CD4-positive, alpha-beta T cell treated with Interleukin-6 at 100 ng/mL for 8 hours (primary cell): Measurements from ENCODE around the gene PAH.

Source experiments
- DNase-seq: peaks from one replicate; pipeline ENCODE4 v3.0.0-alpha.2; 2020; ENCODE audit warnings: mixed read lengths, low spot score

PAH gene

GRCh38 chr12:102821149-102821548 is 95.9 kb downstream of the PAH start:
- DNase-seq = no peak

- no peak for DNase-seq
Measured at GRCh38 chr12:102816816-102817434, 100.1 kb downstream of the PAH start.

GRCh38 chr12:102814691-102815367 is 102.2 kb downstream of the PAH start:
- no peak for DNase-seq

GRCh38 chr12:102812344-102812743 is 104.7 kb downstream of the PAH start:
- no peak for DNase-seq

DNA sequence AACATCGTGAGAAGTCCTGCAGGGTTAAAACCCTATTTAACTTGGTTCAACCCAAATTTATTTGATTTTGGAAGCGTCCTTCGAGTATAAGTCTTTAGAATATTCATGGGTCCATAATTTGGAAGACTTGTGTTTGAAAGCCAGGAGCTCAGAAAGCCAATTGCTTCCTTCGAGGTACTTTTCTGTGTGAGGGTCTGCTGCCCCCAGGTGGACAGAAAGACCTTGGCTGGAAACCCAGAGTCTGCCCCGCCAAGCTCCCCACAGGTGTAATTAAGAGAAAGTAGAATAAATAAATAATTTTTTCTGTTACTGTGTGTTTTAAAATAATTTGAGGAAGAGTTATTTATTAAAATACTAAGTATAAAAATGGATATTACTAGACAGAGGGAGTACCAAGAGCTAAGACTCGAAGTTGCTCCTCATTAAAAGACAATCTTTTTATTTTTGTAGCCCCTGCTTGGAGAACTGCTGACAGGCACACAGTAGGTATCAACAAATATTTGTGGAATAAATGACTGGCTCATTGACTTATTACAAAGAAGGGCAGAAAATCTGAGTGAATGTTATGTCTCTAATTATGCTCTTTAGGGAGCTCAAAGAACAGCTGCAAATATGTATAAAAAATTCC is 105.8 kb downstream of the PAH start:
- DNase-seq = no peak

- DNase-seq = no peak
Measured at GRCh38 chr12:102808412-102808811, 108.6 kb downstream of the PAH start.

DNA sequence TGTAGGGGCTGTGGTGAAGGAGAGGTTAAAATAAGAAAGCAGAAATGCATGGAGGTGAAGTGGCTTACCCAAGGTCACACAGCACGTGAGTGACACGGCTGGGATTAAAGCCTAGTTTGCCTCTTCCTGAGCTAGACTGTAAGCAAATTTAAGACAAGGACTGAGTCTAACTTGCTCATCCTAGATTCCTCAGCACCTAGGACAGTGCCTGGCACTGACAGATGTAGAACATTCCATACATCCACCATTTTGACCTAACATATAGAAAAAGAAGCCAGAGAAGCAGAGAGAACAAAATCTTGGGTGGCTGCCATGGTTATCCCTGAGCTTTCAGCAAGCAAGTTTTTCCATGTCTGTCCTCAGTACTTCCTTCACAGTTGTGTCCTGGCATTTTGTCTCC is 110.5 kb downstream of the PAH start:
- DNase-seq = no peak

GRCh38 chr12:102806110-102806509 is 110.9 kb downstream of the PAH start:
- DNase-seq = no peak

DNA sequence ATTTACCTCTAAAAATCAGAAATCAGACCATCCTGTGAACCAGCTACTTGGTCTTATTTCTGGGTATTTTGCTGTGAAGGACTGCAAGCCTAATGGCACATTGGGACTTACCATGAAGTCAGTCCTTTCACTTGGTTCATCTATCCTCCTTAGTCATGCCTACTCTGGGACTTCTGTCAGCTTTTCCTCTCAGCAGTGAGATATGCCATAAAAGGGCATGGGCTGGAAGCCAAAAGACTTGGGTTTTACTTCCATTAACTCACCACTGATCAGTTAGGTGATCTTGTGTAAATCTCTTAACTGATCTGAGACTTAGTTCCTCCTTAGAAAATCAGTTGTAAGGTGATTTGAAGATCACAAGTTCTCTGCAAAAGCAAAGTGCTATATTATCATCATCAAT is 116.5 kb downstream of the PAH start:
- DNase-seq = no peak

- DNase-seq = no peak
Measured at GRCh38 chr12:102799229-102799628, 117.8 kb downstream of the PAH start.

DNA sequence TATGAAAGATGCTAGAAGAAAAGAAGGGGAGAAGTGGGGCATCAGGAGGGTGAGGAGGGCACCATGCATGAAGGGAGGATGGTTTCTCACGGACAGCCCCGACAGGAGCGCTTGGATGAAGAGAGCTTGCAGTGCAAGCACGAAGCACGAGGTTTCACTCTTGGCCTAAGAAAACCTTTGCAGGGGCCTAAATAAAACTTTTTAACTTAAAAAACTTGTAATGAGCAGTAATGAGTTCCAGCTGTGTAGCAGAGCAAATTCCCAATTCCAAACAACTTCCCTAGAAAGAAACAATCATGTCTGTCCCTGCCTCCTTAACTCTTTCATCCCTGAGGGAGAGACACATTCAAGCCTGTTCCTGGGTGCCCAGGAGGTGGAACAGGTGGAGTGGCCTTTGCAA is 119.5 kb downstream of the PAH start:
- no peak for DNase-seq

DNA sequence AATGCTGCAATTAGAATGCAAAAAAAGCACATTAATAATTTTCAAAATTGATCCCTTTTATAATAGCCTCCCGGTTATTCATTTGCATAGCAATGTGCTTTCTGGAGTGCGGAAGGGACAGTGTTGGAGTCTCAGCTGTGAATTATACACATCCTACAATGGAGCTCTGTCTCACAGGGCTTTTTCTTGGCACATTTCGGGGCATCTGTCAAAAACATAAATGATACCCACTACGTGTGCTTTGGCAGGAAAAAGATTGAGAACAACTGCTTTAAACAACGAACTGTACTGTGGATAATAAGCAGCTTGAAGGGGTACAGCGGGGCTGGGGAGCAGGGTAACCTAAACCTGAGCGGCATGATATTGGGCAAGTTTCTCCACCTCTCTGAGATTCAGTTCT is 123.1 kb downstream of the PAH start:
- no peak for DNase-seq
